Fibroblast of skin of left quadriceps (primary cell): Measurements from ENCODE around the gene ATE1.
"Not testable (repeated sequence)": the region's sequence is repeated elsewhere in the genome, so short reads cannot be mapped to it uniquely, and the experiment has no call there.

Experiments
- DNase-seq, 2 experiments: peaks; one replicate each; pipeline ENCODE4 v3.0.0-alpha.2; 2013; ENCODE audit warnings: low read depth in 2 of 2

The ATE1 gene

GRCh38 chr10:121927841-121928527 is at the start of gene ATE1:
TSS of gene ATE1 (minus strand) at chr10:121928031. CDS start at chr10:121927949, 82 bp downstream.
- DNase-seq: peak; percentile 85 to 86

GRCh38 chr10:121976607-121977006 is 48.8 kb upstream of the ATE1 start:
- DNase-seq: no peak

DNA sequence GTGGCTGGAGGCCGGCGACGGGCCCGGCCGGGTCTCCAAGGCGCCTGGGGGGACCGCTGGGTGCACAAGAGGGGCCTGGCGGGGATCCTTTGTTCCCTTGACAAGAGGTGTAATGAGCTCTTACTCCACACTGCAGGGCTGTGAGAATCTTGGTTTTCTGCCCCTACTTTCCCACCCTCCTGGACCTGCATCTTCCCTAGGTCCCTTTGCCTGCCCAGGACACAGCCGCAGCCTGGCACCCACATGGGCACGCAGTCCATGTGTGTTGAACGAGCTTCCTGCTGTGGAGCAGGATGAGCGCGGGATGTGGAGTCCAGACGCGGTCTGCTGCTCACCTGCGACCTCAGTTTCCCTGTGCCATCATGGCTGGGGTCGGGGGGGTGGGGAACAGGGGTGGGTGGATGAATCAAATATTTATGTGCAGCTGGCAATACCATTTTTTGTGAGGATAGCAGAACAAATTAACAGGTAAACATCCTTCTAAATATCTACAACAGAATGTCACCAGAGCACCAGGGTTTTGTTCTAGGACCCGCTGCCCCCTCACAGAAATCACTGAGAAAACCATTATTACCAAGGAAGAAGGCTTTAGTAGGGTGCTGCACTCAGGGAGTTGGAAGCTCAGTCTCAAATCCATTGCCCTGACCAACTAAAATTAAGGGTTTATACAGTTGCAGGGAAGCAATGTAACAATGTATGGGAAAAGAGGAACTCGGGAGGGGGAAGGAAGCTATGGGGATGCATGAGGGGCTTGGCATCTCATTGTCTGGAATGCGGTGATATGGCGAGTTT is 47.7 kb upstream of the ATE1 start:
- no peak for DNase-seq

- DNase-seq: peak; percentile 23 to 39
Measured at GRCh38 chr10:121974535-121975294, 46.9 kb upstream of the ATE1 start, which contains the start of gene NSMCE4A. TSS of gene NSMCE4A (minus strand) at chr10:121975217. CDS start at chr10:121975165, 52 bp downstream.

- DNase-seq: no peak
Measured at GRCh38 chr10:121974019-121974534, 46.2 kb upstream of the ATE1 start.

GRCh38 chr10:121969086-121969485 is 41.3 kb upstream of the ATE1 start:
- DNase-seq: not testable (repeated sequence)

GRCh38 chr10:121965996-121966395 is 38.2 kb upstream of the ATE1 start:
- DNase-seq: no peak

GRCh38 chr10:121961456-121961855 is 33.6 kb upstream of the ATE1 start:
- DNase-seq: no peak

- no peak for DNase-seq
Measured at GRCh38 chr10:121959671-121960070, 31.8 kb upstream of the ATE1 start.

DNA sequence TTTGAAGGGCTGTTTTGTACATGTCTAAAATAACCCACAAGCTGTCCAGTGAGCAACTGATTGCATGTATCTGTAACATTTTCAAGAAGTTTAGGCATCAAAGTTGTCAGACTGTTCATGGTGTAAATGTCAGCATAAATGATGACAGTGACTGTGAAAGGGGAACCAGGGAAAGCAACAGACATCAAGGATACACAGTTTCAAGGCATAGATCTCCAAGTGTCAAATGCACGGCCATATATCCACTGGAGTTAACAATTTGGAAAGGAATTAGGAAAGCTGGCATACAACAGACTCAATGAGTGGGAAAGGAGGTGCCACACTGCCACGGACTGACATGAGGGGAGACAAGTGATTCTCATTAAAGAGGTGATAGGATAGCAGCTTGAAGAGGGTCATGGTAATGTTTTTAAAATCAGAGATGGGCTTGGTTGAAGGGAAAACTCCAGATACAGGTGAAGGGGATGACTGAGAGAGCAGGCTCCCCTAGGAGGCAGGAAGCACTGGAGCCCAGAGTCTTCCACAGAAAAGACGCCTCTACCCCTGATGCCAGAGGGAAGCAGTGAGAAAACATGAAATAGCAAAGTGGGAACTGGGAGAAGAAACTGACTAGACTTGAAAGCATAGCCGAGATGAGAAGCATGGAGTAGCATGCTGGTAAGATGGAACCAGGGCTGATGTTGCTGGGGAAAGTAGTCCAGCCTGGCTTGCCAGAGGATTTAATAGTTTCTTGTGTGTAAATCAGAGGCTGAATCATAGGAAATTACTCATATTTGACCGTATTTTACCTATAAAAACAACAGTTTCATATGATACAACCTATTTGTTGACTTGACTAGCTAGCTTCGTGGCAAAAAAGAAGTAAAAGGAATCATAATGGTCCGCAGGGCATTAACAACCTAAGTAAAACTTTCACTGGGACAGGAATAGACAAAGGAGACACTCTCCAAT is 28.6 kb upstream of the ATE1 start:
- DNase-seq: no peak

GRCh38 chr10:121952226-121952625 is 24.4 kb upstream of the ATE1 start:
- DNase-seq: no peak

DNA sequence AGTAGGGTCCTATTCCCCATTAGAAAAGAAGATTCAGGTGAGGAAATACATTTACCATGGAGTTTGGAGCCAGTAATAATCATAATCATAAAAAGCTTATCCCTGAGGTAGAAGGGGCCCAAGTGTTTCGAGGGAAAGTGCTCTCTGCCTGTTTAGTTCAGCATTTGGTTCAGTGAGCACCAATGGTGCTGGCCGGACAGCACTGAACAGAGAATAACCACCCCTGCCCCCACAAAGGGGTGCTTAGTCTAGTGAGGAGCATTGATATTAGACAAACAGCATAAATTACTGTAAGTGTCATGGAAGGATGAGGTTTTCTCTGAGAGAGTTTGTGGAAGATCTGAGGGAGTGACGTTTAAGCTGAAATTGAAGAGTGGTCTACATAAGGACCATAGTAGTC is 21.6 kb upstream of the ATE1 start:
- DNase-seq: no peak

DNA sequence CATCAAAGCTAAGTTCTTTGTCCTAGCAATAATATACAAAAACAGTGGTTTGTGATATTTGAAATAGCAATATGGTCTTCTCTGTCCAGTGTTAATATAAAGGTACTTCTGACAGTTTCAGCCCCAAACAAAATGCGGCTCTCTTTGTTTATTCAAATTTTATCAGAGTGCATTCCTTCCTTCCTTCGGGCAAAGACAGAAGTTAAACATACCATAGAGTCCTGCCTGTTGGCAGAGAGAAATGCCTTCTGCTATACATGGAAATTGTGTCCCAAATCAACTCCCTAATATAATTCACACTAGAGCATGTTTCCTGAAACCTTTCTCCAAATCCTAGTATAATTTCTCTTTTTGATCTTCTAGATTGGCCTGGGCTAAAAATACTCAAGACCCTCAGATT is 21.2 kb upstream of the ATE1 start:
- DNase-seq: no peak

- no peak for DNase-seq
Measured at GRCh38 chr10:121947343-121948330, 19.8 kb upstream of the ATE1 start.

DNA sequence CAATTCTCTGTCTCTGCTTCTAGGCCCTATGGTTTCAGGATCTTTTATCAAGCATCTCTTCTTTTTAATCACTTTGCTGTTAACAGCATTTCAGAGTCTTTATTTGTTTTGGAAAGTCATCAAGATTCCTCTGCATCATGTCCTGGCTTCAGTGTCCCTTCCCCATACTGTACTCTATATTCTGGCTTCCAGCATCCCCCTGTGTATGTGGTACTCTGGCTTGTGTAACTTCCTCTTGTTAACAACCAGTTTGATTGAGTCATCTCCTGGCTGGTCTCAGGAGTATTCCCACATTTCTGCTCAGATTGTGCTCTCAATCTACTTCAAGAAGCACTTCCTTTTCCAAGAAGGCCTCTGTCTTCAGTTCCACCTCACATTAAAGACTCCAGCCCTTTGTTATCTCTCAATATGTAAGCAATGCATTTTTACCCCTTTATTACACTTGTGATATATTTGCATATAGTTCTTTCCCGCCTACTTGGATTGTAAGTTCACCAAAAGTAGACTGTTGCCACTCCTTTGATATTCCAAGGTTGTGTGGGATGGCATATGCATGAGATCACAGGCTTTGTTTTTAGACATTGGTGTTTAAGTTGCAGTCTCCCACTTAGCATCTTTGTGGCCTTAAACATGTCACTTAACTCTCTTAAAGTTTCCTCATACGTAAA is 15.1 kb upstream of the ATE1 start:
- DNase-seq: peak; percentile 92

DNA sequence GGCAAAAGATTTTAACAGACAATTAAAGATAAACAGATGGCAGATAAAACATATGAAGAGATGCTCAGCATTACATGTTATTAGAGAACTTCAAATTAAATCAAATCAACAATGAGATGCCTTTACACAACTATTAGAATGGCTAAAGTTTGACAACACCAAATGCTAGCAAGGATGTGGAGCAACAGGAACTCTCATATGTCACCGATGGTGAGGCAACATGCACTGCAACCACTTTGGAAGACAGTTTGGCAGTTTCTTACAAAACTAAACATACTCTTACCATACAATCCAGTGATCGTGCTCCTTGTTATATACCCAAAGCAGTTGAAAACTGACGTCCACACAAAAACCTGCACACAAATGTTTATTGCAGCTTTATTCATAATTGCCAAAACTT is 13.7 kb upstream of the ATE1 start:
- DNase-seq: no peak

DNA sequence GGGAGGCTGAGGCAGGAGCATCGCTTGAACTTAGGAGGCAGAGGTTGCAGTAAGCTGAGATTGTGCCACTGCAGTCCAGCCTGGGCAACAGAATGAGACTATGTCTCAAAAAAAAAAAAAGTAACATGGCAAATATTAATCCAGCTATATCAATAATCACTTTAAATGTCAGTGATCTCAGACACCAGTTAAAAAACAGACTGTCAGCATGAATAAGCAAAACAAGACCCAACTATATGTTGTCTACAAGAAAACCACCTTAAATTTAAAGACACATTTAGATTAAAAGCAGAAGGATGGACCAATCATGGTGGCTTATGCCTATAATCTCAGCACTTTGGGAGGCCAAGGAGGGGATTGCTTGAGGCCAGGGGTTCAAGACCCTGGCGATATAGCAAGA is 8.5 kb upstream of the ATE1 start:
- no peak for DNase-seq

DNA sequence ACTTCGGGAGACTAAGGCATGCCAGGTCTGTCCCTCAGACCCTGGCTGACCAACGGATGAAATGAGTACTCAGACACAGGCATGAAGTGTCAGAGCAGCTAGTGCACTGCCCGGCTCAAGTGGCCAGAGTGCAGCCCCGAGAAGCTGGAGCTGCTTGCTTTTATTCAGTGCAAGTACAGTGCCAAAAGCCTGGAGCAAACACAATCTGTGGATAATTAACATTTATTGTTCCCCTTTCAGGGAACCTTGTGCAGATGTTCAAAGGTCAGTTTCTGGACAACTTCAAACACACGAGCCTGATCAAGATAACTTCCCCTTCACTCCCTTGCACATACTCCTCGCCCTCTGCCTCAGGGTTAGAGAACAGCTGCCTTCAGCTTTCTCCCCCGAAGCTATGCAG is 7.9 kb upstream of the ATE1 start:
- DNase-seq: no peak
